Retina (tissue), 1 donor: ENCODE results near the gene ABCC3.

Experiments
- DNase-seq: peaks from one replicate; pipeline ENCODE4 v3.0.0-alpha.2; 2016

Gene ABCC3

GRCh38 chr17:50630524-50631194 is 4.0 kb upstream of the ABCC3 start:
- DNase-seq: peak; percentile 60

DNA sequence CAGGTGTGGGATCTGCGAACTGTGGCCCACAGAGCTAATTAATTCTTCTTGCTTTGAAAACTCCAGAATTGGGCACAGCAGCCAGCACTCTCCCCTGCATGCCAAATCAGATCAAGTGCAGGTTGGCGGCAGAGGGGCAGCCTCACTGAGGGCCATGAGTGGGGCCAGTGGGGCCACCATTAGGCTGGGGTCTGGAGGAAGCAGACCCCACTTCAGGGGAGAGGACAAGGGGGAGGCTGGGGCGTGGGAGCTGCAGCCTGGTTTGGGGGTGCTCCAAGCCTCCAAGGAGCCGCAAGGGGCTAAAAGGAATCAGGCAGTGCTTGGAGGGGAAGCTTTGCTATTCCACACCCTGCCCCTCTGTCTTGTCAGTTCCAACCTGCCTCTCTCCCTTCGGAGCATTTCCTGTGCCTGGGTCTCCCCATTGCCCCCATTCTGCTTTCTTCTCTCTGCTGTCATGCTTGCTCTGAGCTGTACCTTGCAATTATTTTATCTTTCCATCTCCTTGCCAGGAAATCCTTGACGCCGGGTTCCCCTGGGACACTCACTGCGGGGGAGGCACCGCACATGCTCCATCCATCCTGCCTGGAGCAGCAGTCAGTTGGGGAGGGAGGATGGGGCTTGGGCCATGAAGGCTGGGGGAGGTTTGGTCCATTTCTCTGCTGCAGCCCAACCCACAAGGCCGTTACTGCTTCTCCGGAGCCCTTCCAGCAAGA is 3.3 kb upstream of the ABCC3 start:
- peak; percentile 2 for DNase-seq

- no peak for DNase-seq
Observed at GRCh38 chr17:50631908-50632571, 2.6 kb upstream of the ABCC3 start.

DNA sequence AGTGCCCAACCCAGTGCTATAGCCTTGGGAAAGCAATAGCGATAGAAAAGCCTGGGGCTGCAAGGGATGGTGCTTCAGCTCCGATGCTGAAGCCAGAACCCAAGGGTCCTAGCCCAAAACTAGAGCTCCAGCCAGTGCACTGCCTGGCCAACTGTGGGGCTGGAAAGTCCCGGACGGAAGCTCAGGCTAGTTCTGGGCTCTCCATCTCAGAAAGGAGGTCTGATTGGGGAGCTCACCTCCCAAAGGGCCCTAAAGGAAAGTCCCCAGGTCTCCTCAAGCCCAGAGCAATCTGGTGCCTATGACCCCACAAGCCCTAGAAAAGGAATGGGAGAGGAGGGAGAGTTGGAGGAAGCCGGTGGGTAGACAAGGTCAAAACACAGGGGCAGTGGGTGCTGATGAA is 2.0 kb upstream of the ABCC3 start:
- no peak for DNase-seq

DNA sequence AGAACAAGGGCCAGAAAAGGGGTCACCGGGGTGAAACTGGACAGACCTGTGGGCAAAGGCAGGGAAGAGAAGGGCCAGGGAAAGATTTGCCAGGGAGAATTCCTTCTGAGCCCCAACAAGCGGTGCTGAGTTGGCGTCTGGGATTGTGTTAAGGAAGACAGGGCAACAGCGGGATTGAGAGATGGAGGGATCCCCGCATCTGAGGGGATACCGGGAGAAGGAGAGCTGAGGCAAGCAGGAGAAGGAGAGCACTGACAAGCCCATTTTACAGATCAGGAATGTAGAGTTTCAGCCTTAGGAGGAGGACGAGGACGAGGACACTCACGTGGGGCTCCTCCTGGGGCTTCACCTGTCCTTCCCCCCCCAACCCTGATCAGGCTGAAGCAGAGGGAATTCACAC is 998 bp upstream of the ABCC3 start:
- no peak for DNase-seq

GRCh38 chr17:50634915-50635731 is 442 bp downstream of the ABCC3 start:
- peak; percentile 6 for DNase-seq

DNA sequence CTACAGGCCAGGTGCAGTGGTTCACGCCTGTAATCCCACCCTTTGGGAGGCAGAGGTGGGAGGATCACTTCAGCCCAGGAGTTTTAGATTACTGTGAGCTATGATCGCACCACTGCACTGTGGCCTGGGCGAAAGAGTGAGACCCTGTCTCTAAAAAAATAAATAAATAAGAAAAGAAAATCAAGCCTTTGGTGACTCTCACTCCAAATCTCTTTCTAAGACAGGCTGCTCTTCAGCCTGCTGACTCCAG is 976 bp downstream of the ABCC3 start:
- DNase-seq: no peak

- DNase-seq: no peak
Observed at GRCh38 chr17:50635982-50636803, 1.5 kb downstream of the ABCC3 start.

DNA sequence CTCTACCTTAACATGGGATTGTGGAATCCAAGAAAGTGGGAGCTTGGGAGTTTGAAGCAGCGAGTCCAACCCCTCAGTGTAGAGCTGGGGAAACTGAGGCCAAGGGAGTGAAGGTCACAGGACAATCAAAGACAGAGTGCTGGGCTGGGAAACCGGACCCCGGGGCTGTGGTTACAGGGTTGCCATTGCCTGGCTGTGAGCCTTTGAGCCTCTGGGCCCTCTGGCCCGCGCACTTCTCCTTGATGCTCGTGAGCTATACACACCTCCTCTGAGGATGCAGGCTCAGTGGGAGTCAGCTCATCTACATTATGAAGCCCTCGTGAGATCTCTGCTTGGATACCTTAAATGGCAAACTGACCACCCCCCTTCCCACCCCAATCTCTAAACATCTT is 2.1 kb downstream of the ABCC3 start:
- no peak for DNase-seq

GRCh38 chr17:50637829-50638605 is 3.3 kb downstream of the ABCC3 start:
- DNase-seq: no peak

- no peak for DNase-seq
Observed at GRCh38 chr17:50638606-50638965, 3.9 kb downstream of the ABCC3 start.

DNA sequence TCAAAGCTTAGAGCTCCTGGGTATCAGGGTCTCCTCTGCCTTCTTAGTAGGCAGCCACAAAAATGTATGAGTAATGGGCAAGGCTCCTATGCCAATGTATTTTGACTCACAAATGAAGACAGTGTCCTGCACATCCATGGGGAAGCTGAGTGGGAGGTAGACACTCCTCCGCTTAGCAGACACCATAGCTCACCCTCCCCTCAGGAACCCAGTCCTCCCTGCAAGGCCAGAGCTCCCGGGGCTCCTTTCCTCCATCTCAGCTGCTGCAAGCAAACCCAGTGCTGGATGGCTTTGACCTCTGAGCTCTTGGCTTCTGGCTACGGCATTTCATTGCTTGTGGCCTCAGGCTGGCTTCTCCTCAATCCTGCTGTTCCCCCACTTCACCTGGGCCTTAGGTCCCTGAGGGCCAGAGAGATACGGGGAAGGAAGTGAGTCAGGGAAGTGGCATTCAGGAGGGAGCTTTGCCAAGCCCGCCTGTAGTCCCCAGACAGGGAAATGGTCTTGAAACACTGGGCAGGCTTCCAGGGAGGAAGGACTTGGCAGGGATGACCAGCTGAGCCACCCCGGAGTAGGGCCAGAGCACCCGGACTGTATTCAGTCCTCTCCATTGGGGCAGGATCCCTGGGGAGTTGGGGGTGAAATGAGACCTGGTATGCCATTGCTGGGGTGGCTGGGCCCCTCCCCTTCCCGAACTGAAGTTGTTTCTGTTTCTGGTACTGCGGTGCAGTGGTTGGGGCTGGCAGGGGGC is 4.5 kb downstream of the ABCC3 start:
- no peak for DNase-seq

- no peak for DNase-seq
Observed at GRCh38 chr17:50640686-50641351, 6.1 kb downstream of the ABCC3 start.

GRCh38 chr17:50641357-50641756 is 6.7 kb downstream of the ABCC3 start:
- DNase-seq: no peak

DNA sequence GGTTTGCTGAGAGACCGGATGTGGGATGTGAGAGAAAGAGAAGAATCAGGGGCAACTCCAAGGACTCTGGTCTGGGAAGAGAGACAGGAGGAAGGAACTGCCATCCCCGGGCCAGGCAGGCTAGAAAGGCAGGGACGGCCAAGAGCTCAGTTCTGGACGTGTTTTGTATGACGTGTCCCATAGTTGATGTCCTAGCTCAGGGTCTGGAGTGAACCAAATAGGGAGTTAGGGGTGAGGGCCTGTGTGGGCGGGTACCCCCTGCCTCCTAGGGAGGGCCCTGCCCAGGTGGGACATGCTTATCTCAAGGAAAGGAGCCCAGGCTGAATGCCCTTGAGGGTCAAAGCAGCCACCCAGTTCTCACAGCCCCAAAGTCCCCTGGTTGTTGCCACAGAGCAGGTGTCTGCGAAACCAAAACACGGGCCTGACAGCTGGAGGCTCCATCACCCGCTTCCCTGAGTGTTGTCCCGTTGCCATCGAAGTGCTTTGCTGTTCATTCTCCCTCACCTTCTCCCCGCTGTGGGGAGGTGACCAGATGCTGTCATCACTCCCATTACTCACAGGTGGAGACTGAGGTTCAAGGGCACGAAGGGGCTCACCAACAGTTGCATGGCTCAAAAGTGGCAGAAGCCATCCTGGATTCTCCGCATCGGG is 7.5 kb downstream of the ABCC3 start:
- DNase-seq: no peak

DNA sequence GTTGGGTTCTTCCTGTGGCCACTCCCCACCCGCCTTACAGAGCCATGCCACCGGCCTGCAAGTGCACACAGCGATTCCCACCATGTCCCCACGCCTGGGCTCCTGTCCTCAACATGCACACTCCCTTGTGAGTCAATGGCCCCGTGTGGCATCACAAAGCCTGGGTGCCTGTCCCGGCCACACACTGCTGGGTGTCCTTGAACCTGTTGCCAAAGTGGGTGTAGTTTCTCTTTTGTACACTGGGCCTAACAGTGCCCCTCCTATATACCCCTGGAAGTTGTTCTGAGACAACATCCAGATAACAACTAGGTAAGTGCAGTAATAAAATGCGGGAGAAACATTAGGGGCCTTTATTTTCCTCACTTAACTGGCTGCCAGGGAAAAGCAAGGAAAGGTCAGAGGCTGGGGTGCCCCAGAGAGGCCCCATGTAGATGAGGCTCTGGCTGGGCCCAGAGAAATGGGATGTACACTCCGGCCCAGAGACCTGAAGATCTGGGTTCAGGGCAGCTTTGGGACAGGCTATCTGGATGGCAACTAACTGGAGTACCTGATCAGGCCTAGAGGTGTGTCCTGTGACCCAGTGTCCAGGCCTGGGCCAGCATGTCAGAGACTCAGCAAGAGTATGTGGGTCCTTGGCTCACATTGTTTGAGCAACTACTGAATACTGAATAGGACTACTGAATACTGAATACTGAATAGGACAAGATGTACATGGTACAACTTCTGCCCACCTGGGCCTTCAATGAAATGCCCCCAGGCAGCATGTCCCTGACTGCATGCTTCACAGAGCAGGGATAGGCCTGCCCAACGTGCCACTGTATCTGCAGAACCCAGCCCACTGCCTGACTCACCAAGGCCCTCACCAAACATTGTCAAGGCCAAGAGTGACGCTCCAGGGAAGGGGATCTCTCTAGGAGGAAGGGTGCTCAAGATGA is 8.3 kb downstream of the ABCC3 start:
- DNase-seq: no peak

DNA sequence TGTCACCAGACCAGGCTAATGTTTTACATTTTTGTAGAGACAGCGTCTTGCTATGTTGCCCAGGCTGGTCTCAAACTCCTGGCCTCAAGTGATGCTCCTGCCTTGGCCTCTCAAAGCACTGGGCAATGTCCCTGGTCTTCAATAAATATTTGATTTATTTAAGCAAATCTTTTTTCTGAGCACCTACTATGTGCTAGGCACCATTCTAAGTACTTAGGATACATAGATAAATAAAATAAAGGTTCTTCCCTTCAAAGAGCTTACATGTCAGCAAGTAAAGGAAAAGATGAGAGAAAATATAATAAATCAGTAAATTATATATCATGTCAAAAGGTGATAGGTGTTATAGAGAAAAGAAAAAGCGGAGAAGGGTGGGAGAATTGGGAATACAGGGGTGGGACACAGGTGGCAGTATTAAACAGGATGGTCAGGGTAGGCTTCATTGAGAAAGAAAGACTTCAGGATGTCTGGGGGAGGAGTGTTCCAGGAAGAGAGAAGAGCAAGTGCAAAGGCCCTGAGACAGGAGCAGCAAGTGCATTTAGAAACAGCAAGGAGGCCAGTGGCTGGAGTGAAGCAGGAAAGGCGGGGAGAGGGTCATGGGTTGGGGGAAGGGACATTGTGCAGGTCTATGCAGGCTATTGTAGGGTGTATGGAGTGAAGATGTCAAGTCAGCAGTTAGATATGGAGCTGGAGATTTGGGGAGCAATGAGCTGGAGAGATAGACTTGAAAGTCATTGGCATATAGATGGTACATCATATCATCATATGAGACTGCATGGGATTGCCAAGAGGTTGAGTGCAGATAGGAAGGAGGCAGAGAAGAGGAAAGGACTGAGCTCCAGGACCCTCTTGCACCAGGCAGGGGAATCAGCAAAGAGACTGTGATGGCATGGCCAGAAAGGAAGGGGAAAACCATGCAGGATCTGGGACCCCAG is 11.3 kb downstream of the ABCC3 start:
- no peak for DNase-seq

DNA sequence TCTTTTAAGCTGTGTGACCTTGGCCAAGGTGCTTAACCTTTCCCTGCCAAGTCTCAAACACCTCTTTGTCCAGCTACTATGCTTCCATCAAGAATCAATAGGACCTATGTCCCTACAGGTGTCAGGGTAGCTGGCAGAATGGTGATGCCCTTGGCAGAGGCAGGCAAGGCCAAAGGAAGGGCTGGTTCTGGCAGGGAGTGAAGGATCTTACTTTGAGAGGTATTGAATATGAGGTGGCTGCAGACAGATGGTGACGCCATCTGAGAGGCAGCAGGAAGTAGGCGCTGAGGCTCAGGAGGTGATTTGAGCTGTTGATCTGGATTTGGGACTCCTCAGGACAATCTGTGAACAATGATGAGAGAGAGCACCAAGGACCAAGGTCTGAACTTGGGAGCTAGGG is 12.5 kb downstream of the ABCC3 start:
- no peak for DNase-seq
